Measurements from ENCODE around the gene FPR2. TPM values are rescaled to one million over a fixed set of nuclear protein-coding genes. Genes with fewer than 3 reads are reported as not detected.
A peak's percentile ranks its signal among the peaks of the same experiment; 100 is the strongest.
"Not testable (repeated sequence)": the region's sequence is repeated elsewhere in the genome, so short reads cannot be mapped to it uniquely, and the experiment has no call there.

Gene FPR2
- total RNA-seq, 1 experiment from 2014 or later: not detected

DNA sequence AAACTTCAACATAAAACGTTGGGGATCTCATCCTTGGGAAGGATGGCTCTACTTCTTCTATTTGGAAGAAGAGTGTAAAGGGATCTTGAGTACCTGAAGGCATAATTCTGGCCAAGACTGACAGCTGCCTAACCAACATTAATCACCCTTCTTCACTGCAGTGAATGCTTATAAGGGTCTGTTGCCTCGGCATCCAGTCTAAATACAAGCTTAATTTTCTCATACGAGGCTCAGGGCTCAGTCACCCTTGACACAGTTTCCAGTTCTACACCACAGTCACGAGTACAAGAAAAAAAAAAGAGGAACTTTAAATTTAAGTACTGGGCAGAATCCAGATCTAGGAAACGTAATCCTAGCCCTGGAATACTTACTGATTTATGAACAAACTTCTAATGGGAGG lies 43.0 kb downstream of the FPR2 start:
- Mint-ChIP-seq H3K36me3 (ENCODE audit: insufficient read depth, unreplicated experiment) (no peaks in the 10 kb centered on the region), H3K27me3 (ENCODE audit: insufficient read depth, unreplicated experiment) (no peaks in the 10 kb centered on the region), H3K27ac (ENCODE audit: unreplicated experiment) (no peak overlapping the region), H3K9me3 (ENCODE audit: unreplicated experiment) (peaks cover 64% of the 10 kb centered on the region), H3K4me3 (ENCODE audit: unreplicated experiment) (no peak overlapping the region), H3K4me1 (ENCODE audit: low read depth, unreplicated experiment) (no peaks in the 10 kb centered on the region)
- peaks cover 30% of the 10 kb centered on the region for H3K9me3 ChIP-seq
- H3K27me3 ChIP-seq (replicated peaks; ENCODE audit: control insufficient read depth, insufficient read depth, low read length): no peaks in the 10 kb centered on the region
- DNase-seq: no peak
- CTCF ChIA-PET: no interaction called here
- no peaks in the 10 kb centered on the region for H3K4me1 ChIP-seq
- TF ChIP-seq, protein P1, sequence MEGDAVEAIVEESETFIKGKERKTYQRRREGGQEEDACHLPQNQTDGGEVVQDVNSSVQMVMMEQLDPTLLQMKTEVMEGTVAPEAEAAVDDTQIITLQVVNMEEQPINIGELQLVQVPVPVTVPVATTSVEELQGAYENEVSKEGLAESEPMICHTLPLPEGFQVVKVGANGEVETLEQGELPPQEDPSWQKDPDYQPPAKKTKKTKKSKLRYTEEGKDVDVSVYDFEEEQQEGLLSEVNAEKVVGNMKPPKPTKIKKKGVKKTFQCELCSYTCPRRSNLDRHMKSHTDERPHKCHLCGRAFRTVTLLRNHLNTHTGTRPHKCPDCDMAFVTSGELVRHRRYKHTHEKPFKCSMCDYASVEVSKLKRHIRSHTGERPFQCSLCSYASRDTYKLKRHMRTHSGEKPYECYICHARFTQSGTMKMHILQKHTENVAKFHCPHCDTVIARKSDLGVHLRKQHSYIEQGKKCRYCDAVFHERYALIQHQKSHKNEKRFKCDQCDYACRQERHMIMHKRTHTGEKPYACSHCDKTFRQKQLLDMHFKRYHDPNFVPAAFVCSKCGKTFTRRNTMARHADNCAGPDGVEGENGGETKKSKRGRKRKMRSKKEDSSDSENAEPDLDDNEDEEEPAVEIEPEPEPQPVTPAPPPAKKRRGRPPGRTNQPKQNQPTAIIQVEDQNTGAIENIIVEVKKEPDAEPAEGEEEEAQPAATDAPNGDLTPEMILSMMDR (IDR thresholded peaks at IDR 0.05; ENCODE audit: insufficient read depth in 1 of 2, low read depth in 1 of 2, low read length in 1 of 2, severe bottlenecking in 1 of 2, unreplicated experiment in 1 of 2): no peak
- intact Hi-C loops (cut with micrococcal nuclease; ENCODE audit: unreplicated experiment): no loop called here
- POLR2A ChIA-PET: no interaction called here
- no TSS peak for BruUV-seq (replicated peaks)
- no peaks in the 10 kb centered on the region for H3K36me3 ChIP-seq (ENCODE audit: control insufficient read depth, insufficient read depth, low read length)
- H3K4me3 ChIP-seq (ENCODE audit: low read depth, low read length): no peak overlapping the region

DNA sequence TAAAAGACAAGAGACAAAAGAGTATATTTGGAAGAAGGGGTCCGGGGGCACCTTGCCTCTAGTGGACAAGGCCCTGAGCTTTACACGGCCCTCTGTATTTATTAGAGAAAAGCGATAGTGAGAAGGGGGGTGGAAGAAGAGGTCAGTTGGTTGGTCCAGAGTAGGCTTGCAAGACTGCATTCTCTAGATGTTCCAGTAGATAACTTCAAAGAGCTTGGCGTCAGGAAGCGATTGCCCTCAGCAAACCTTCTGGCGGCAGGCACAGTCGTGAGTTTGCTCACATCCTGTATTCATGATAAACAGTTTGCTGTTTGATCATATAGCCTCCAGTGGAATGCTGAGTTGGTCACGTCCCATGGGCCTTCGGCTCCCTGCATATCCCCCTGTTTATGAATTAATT lies 43.8 kb downstream of the FPR2 start:
- H3K4me3 Mint-ChIP-seq (ENCODE audit: unreplicated experiment); H3K27ac Mint-ChIP-seq (ENCODE audit: unreplicated experiment); H3K4me1 ChIP-seq; POLR2A ChIA-PET; H3K4me3 ChIP-seq (ENCODE audit: low read depth, low read length); H3K27me3 Mint-ChIP-seq (ENCODE audit: insufficient read depth, unreplicated experiment); intact Hi-C loops (cut with micrococcal nuclease; ENCODE audit: unreplicated experiment); H3K36me3 Mint-ChIP-seq (ENCODE audit: insufficient read depth, unreplicated experiment); H3K36me3 ChIP-seq (ENCODE audit: control insufficient read depth, insufficient read depth, low read length); BruUV-seq (replicated peaks); H3K27me3 ChIP-seq (replicated peaks; ENCODE audit: control insufficient read depth, insufficient read depth, low read length); H3K4me1 Mint-ChIP-seq (ENCODE audit: low read depth, unreplicated experiment): not testable (repeated sequence)
- DNase-seq: peak; percentile 11 to 49
- CTCF ChIA-PET: interaction anchor here (0.7 kb wide), 1 partner anchor 100 kb away, joined by 3 read pairs; no protein-coding TSS in a partner anchor
- H3K9me3 ChIP-seq: peaks cover 29% of the 10 kb centered on the region
- peaks cover 59% of the 10 kb centered on the region for H3K9me3 Mint-ChIP-seq (ENCODE audit: unreplicated experiment)

DNA sequence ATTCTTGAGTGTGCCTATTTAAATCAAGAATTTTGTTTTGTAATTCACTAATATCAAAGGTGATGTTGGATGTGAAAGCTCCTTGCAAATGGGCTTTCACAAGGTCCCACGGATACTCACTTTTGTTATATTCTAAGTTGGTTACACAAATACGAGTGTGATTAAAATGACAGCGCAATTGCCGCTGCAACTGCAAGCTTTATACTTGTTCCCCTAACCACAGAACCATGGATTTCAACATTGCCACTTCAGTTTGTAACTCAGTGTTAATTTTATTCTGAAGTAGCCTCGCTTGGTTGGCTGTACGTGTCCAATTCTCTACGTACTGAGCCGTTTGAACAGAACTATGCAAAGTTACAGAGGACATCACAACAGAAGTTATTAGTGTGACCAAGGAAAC lies 44.4 kb downstream of the FPR2 start:
- H3K4me3 ChIP-seq (ENCODE audit: low read depth, low read length); H3K4me3 Mint-ChIP-seq (ENCODE audit: unreplicated experiment); POLR2A ChIA-PET; H3K36me3 ChIP-seq (ENCODE audit: control insufficient read depth, insufficient read depth, low read length); intact Hi-C loops (cut with micrococcal nuclease; ENCODE audit: unreplicated experiment); DNase-seq; H3K27me3 ChIP-seq (replicated peaks; ENCODE audit: control insufficient read depth, insufficient read depth, low read length); H3K27me3 Mint-ChIP-seq (ENCODE audit: insufficient read depth, unreplicated experiment); H3K27ac Mint-ChIP-seq (ENCODE audit: unreplicated experiment); H3K36me3 Mint-ChIP-seq (ENCODE audit: insufficient read depth, unreplicated experiment); H3K4me1 ChIP-seq; BruUV-seq (replicated peaks); H3K4me1 Mint-ChIP-seq (ENCODE audit: low read depth, unreplicated experiment): not testable (repeated sequence)
- CTCF ChIA-PET: interaction anchor here (0.7 kb wide), 1 partner anchor 101 kb away, joined by 3 read pairs; no protein-coding TSS in a partner anchor
- peaks cover 25% of the 10 kb centered on the region for H3K9me3 ChIP-seq
- peaks cover 53% of the 10 kb centered on the region for H3K9me3 Mint-ChIP-seq (ENCODE audit: unreplicated experiment)

DNA sequence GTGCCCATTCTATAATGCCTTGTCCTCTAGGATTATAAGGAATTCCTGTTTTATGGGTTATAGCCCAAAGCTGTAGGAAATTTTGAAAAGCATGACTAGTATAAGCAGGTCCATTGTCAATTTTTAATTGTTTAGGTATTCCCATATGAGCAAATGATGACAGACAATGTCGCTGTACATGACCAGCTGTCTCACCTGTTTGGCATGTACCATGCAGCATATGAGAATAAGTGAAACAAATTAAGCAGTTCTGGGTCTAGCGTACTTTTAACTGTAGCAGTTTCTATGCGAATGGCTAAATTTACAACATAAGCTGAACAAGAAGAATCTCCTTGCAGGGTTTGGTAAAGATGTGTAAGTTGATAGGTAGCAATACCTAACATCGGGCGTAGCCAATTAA lies 45.6 kb downstream of the FPR2 start:
- H3K36me3 Mint-ChIP-seq (ENCODE audit: insufficient read depth, unreplicated experiment); CTCF ChIA-PET; H3K4me1 Mint-ChIP-seq (ENCODE audit: low read depth, unreplicated experiment); H3K36me3 ChIP-seq (ENCODE audit: control insufficient read depth, insufficient read depth, low read length); DNase-seq; H3K4me3 Mint-ChIP-seq (ENCODE audit: unreplicated experiment); H3K27me3 ChIP-seq (replicated peaks; ENCODE audit: control insufficient read depth, insufficient read depth, low read length); POLR2A ChIA-PET; H3K4me1 ChIP-seq; BruUV-seq (replicated peaks); H3K4me3 ChIP-seq (ENCODE audit: low read depth, low read length); intact Hi-C loops (cut with micrococcal nuclease; ENCODE audit: unreplicated experiment); H3K27me3 Mint-ChIP-seq (ENCODE audit: insufficient read depth, unreplicated experiment); H3K27ac Mint-ChIP-seq (ENCODE audit: unreplicated experiment): not testable (repeated sequence)
- peaks cover 47% of the 10 kb centered on the region for H3K9me3 Mint-ChIP-seq (ENCODE audit: unreplicated experiment)
- H3K9me3 ChIP-seq: peaks cover 23% of the 10 kb centered on the region
